GM19324 (cell line): Measurements from ENCODE around the gene GGN.
"Not testable (repeated sequence)": the region's sequence is repeated elsewhere in the genome, so short reads cannot be mapped to it uniquely, and the experiment has no call there.

ENCODE experiments used
- ATAC-seq: cut with Tn5 transposase; IDR thresholded peaks from one replicate; pipeline ENCODE4 v1.9.1; 2021; ENCODE audit warnings: mild to moderate bottlenecking, moderate library complexity; ENCODE audit not compliant: unreplicated experiment, low FRiP score

The GGN gene, protein sequence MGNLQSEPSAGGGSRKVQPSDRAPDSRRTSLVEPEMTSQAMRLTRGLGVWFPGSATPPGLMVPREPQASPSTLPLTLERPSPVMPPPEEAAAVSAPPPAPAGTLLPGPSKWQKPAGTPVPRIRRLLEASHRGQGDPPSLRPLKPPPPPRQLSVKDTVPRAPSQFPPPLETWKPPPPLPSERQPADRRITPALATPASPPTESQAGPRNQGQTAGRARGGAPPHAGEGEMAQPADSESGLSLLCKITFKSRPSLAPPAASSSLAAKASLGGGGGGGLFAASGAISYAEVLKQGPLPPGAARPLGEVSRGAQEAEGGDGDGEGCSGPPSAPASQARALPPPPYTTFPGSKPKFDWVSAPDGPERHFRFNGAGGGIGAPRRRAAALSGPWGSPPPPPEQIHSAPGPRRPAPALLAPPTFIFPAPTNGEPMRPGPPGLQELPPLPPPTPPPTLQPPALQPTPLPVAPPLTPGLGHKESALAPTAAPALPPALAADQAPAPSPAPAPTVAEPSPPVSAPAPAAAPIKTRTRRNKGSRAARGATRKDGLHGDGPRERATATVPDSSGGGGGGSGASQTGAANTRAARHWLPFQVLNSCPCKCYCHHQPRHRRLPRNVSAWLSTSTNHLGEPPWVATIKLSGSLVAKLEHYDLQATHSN

DNA sequence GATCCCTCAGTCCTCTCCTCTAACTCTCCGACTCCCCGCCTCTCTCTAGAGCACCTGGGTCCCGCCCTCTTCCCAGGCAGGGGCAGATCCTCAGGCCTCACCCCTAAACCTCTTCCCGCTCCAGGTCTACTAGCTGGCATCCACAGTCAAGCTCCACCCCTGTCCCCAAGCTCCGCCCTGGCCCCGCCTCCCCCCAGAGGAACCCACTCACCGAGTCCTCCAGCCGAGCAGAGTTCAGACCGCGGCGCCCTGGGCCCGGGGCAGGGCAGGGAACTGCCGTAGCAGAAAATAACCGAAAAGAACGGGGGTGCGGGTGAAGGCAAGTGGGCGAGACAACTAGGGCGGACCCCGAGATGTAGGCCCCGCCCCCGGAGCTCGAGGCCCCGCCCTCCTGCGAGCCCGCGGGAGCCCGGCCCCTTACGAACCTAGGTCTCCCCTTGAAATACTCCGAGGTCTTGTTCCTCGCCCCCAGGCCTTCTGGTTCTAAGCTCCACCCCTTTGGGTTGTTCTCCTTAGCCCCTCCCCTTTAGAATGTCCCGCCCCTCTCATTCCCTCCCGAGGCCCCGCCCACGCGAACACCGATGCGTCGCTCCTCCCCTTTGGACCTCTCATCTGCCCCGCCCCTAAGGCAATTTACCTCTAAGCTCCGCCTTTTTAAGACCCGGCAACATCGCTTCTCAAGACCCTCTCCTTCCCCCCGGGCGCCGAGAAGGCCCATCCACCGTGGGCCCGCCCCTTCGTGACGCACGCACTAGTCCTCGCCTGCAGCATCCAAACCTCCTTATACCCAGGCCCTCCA, at the start of gene GGN:
TSS of gene GGN (minus strand) at position 485 of the 799 bp plus-strand sequence. CDS start 773 bp downstream, outside the sequence.
- no peak for ATAC-seq

DNA sequence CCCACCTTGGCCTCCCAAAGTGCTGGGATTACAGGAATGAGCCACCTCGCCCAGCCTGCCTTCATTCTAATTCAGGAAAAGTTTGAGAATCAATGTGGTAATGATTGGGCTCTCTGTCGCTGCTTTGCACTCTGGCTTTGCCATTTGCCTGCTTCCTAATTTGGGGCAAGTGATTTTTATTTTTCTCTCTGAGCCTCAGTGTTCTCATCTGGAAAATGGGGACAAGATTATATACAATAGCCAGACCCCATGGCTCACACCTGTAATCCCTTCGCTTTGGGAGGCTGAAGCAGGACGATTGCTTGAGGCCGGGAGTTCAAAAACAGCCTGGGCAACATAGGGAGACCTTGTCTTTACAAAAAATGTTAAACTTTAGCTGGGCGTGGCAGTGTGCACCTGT, 49.5 kb upstream of the GGN start:
- no peak for ATAC-seq

DNA sequence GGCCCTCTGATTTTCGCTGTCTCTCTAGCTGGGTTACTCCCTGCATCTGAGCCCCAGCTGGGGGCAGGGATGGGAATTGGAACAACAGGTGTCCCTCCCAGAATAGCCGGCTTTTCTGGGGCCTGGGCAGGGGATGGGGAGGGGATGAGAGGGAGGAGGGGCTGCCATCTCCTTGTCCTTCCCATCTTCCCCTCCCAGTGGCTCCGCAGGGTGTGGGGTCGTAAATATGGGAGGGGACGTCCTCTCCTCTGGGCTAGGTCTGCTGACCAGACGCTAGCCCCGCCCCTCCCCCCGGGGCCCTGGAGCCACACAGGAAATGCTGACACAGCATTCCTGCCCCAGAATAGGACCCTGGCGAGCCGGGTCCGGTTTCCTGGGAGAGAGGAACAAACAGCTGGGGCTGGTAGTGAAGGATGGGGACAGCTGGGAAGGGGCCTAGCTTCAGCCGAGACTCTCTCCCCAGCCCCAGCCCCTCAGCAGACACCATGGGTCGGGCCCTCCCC, 46.8 kb upstream of the GGN start:
- no peak for ATAC-seq

DNA sequence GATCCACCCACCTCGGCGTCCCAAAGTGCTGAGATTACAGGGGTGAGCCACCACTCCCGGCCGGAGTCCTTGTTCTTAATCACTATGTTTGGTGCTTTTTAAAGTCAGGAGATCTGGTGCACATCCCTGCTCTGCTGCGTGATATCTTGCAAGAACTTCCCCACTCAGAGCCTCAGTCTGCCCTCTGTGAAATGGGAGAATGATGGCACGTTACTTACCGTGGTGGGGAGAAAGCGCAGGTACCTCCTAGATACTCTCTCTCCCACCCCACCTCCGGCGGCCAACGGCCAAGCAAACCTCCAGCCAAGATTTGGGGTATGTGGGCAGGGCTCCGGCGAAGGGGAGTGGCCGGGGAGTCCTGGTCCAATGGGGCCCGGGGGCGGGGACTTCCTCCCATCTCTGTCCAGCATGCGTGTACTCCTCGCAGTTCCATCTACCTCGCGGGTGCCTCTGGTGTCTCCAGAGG, 45.5 kb upstream of the GGN start, which contains the start of gene RYR1:
TSS of gene RYR1 (plus strand) at position 424 of the 466 bp plus-strand sequence. CDS start 139 bp downstream, outside the sequence.
- no peak for ATAC-seq

DNA sequence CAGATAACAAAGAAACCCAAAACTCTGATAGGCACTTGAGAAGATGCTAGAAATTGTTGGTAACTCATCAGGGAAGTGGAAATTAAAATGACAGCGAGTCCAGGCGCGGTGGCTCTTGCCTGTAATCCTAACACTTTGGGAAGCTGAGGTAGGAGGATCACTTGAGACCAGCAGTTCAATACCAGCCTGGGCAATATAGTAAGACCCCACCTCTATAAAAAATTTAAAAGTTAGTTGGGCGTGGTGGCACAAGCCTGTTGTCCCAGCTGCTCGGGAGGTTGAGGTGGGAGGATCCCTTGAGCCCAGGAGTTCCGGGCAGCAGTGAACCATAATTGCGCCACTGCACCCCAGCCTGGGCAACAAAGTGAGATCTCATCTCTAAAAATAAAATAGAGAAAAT, 43.1 kb upstream of the GGN start:
- ATAC-seq, result no peak

DNA sequence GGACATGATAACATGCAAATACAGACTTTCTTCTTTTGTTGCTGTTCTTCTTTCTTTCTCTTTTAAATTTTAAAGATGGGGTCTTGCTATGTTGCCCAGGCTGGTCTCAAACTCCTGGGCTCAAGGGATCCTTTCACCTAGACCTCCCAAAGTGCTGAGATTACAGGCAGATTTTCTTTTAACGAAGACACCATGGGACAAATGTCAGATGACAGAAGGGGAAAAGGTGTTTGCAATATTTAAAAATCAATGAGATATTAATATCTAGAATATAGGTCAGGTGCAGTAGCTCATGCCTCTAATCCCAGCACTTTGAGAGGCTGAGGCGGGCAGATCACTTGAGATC, 42.0 kb upstream of the GGN start:
- no peak for ATAC-seq

DNA sequence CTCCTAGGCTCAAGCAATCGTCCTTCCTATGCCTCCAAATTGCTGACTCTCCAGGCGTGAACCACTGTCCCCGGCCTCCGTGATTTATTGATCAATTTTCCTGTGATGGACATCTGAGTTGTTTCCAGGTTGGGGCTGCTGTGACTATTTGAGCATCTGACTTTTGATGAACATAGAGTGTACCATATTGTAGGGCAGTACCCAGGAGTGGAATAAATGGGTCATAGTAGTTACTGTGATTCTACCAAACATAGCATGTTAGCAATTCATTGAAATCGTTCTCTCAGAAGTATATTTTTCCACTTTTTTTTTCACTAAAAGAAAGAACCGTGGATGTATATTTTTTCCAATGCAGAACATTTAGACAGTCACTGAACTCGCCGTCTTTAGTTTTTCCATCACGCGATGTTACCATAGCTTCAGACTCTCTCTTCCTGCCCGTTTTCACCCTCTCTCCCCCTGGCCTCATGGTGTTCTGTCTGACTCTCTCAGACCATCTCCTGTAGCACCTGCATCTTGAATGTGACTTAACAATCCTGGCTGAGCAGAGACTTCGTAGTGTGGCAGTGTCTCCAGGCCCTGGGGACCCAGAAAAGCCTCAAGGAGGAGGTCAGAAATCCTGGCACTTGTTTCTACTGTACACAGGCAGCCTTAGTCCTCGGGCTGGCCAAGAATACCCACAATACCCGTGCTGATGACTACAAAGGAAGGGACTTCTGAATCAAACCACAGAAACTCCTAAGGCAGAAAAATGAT, 41.4 kb upstream of the GGN start:
- no peak for ATAC-seq

DNA sequence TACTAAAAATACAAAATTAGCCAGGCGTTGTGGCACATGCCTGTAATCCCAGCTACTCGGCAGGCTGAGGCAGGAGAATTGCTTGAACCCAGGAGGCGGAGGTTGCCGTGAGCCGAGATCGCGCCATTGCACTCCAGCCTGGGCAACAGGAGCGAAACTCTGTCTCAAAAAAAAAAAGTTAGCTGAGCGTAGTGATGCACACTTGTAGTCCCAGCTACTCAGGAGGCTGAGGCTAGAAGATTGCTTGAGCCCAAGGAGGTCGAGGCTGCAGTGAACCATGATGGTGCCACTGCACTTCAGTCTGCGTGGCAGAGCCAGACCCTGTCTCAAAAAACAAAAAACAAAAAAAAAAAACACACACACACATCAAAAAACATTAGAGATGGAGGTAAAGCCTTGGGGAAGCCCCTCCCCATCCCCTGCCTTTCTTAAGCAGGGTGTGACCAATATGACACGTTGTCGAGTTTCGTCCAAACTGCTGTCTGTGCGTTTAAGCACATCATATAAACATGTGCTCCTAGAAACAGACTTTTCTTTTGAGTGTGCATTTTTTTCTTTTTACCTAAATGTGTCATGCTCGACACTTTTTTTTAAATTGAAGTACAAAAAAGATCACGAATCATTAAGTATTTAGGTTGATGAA, 39.3 kb upstream of the GGN start:
- not testable (repeated sequence) for ATAC-seq

DNA sequence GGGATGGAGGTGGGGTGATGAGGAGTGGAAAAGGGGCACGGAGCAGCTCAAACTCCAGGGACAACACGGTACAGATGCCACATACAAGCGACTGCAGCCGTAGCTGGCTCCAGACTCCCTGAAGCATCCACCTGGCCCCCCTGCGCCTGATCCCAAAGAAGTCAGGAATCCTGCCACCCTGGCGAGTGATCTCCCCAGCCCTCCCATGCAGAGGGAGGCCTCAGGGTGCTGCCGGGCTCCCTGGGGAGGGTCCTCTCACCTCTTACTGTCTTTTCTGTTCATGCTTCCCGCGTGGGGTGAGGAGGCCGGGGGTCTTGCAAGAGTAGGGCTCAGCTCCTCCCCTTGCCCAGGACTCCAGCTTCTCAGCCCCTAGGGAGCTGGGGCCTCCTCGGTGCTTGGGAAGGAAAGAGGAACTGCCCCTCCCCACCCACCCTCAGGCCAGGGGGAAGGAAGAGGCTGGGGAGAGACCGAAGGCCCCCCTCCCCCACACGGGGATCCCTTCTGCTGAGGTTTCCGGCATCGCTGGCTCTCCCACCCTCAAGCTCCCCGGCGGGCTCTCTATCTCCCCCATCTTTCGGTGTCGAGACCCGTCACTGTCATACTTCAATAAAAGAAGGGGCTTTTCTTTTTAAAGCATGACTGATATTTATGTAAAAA, 38.1 kb upstream of the GGN start, which contains the start of gene RASGRP4:
TSS of gene RASGRP4 (minus strand) at position 410 of the 657 bp plus-strand sequence. CDS start at position 282, 128 bp downstream.
- ATAC-seq, result no peak

DNA sequence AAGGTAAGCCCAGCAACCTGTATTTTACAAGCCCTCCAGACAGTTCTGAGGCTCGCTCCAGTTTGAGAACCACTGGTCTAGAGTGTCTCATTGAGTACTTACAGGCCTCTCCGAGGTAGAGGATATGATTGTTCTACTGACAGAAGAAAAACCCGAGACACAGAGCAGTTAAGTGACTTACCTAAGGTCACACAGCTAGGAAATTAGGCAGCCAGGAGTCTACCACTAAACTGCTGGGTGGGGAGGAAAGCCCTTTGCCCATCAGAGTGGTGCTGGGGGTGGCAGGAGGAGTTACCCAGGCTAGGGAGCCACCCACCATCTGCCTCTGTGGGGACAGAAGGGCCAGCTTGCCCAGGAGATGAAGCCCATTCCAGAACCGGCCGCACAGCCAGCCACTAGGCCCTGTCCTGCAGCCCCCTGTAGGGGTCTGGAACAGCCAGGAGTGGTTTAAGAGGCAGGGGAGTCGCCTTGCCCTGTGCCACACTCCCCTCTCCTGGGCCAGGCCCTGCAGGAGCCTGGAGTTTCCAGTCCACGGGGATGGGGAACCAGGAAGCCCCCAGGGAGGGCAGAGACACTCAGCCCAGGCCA, 37.5 kb upstream of the GGN start:
- ATAC-seq, result no peak

DNA sequence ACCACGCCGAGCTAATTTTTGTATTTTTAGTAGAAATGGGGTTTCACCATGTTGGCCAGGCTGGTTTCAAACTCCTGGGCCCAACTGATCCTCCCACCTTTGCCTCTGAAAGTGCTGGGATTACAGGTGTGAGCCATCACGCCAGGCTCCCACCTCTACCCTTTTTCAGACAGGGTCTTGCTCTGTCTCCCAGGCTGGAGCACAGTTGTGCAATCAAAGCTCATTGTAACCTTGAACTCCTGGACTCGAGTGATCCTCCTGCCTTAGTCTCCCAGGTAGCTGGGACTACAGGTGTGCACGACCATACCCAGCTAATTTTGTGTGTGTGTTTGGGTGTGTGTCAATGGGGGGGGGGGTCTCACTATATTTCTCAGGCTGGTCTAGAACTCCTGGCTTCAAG, 36.4 kb upstream of the GGN start:
- no peak for ATAC-seq

DNA sequence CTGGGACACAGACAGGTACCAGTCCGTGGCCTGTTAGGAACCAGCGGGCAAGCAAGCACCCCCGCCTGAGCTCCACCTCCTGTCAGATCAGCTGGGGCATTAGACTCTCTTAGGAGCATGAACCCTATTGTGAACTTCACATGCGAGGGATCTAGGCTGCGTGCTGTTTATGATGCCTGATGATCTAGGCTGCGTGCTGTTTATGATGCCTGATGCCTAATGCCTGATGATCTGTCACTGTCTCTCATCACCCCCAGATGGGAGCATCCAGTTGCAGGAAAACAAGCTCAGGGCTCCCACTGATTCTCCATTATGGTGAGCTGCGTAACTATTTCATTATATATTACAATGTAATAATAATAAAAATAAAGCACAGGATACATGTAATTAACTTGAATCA, 34.6 kb upstream of the GGN start:
- ATAC-seq, result no peak

DNA sequence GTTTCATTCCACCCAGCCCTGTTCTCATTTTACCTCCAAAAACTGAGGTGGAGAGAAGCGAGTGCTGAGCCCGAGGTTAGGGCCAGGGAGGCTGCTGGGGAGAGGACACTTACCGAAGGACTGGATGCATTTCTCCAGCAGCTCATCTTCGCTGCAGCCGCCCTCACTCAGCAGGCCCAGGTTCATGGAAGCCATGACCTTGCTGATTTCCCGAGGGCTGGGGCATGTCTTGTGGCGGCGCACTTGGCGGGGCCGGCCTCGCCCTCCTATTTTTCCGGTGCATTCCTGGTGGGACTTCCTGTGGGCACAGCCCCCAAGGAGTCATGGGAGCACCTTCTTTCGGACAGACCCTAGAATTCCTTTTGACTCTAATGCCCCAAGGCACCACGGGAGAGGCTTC, 34.0 kb upstream of the GGN start:
- no peak for ATAC-seq

DNA sequence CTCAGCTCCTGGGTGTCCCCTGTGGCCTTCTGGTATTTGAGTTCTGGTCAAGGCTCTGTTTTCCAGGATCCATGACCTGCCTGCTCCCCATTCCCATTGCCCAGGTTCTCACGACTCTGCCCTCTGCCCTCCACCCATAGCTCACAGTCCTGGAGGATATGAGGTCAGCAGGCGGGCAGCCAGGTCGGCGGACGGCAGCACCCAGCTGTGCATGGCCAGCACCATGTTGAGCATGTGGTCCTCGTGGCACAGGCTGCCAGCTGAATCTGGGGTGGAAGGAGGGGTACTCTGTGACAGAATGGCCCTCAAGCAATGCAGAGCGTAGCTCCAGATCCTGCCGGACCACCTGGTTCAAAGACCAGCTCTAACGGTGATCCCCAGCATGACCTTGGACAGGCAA, 33.1 kb upstream of the GGN start:
- ATAC-seq, result no peak

DNA sequence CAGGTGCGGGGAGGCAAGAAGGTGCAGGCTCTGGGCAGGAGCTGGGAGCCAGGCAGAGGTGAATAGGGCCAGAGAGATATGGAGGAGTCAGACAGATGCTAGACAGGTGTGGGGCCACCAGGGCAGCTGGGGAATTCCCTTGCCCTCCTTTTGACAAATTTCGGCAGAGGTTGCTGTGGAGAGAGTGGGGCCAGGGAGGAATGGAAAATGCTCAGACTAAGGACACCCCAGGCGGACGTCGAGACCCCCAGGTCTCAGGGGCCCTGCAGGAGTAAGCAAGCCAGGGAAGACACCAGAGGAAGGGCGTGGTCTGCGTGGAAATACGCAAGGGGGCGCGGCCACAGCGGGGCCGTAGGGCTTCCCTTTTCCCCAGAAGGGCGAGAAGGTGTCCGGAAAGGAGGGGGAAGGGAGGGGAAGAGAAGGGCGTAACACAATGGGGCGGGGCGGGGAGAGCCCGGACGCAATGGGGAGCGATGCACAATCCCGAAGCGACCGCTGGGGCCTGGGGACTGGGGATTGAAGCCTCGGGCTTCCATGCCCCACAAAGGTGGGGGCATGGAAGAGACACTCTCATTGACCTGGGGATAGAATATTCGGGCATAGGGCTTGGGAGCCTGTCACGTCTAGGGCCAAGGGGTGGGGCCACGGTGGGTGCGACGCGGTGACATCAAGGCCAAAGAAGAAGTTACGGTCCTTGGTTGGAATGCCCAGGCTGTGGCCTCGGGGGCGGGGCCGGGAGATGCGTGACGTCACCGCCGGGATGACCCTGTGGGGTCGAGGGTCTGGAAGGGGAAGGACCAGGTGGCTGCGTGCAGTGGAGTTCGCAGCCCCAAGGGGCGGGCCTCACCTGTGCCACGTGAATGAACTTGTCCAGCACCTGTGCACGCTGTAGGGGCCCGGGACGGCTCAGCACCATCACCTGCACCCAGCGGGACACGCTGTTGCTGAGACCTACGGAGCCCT, 30.0 kb upstream of the GGN start:
- ATAC-seq, result no peak

DNA sequence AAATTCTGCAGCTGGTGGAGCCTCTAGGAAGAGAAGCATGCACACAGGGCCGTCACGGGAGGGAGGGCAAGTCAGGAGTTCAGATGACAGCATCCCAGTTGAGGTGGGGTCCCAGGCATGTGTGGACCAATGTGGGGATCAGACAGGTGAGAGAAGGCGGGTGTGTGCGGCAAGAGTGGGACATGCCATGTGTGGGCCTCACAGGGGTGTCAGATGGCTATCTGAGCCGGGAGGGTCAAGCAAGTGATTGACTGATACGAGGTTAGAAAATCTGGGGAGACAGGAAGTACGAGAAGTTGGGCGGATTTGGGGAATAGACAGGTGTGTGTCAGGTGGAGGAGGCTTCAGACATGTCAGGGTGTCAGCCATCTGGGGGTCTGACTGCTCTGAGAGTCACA, 29.3 kb upstream of the GGN start:
- ATAC-seq, result no peak

DNA sequence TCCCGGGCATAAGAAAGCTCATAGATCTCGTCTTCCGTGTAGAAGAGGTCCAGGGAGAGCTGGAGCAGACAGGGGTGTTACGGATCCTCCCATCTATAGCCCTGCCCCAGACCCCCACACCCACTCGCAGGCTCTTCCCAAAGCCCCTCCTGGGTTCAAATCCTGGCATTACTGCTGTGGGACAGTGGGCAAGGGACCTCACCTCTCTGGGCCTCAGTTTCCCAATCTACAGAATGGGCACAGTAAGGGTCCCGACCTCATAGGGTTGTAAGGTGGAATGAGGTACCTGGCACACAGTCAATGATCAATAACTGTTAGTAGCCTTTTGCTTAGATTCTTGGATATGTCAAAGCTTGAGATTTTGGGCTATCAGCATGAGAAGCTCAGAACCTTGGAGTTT, 25.6 kb upstream of the GGN start:
- no peak for ATAC-seq

DNA sequence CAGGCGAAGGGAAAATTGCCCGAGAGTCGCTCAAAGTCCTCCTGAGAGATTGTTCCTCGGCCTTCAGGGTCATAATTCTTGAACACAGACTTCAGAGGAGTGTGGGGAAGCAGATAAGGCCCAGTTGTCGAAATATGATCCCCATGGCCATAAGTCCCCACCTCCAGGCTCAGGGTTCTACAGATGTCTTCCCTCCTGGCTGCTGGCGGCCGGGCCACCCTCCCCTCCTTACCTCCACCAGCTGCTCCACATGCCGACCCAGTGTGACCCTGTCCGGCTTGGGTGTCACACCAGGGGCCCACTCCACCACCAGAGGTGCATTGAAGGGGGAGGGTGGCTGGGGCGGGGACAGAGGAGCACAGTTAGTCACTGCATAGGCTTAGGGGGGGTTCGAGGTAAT, 25.1 kb upstream of the GGN start:
- no peak for ATAC-seq
